HG03432 (cell line): ENCODE measurements around the gene LINC00237.
A peak's percentile ranks its signal among the peaks of the same experiment; 100 is the strongest.

Experiments
- ATAC-seq: cut with Tn5 transposase; IDR thresholded peaks from one replicate; pipeline ENCODE4 v1.9.1; 2021; ENCODE audit warnings: mild to moderate bottlenecking, moderate library complexity; ENCODE audit not compliant: unreplicated experiment

Gene LINC00237

DNA sequence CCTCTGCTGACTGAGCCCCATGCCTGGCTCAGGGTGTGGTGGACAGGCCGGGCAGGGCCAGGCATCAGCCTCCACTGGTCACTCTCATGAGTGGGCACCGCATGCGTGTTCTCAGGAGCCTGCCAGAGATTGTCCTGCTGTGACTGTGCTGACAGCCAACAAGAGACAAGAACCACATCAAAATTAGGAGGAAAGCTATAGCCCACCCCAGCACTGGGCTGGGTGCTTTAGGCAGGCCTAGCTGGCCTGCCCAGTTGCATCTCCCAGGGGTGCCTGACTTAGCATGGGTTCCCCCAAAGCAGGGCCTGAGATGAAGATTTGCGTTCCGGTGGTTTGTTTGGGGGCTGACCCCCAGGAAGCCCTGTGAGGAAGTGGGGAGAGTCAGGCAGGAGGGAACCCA, 53.9 kb downstream of the LINC00237 start:
- ATAC-seq: no peak

GRCh38 chr20:21050710-21051109, 55.4 kb downstream of the LINC00237 start:
- no peak for ATAC-seq

- no peak for ATAC-seq
These were observed 56.8 kb downstream of the LINC00237 start for GRCh38 chr20:21049305-21049828.

DNA sequence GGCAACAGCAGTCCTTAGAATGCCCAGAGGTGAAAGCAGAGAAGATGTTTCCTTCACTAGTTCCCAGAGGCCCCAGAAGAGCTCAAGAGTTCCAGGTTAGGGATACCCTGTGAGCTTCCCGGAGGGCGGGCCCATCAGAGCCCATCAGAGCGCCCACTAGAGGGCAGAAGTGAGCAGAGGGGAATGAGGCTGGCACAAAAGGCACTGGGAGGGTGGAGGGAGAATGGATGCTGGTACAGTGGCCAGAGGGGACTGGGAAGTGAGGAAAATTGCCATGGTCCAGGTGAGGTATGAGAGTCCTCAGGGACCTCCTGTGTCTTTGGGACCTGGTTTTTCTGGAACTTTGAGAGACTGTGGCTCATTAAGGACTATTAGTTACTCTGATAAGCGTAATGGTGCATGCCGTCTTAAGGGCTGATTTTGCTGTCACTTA, 57.3 kb downstream of the LINC00237 start:
- peak; percentile 47 for ATAC-seq

- ATAC-seq: no peak
These were observed 58.2 kb downstream of the LINC00237 start for GRCh38 chr20:21047981-21048380.

DNA sequence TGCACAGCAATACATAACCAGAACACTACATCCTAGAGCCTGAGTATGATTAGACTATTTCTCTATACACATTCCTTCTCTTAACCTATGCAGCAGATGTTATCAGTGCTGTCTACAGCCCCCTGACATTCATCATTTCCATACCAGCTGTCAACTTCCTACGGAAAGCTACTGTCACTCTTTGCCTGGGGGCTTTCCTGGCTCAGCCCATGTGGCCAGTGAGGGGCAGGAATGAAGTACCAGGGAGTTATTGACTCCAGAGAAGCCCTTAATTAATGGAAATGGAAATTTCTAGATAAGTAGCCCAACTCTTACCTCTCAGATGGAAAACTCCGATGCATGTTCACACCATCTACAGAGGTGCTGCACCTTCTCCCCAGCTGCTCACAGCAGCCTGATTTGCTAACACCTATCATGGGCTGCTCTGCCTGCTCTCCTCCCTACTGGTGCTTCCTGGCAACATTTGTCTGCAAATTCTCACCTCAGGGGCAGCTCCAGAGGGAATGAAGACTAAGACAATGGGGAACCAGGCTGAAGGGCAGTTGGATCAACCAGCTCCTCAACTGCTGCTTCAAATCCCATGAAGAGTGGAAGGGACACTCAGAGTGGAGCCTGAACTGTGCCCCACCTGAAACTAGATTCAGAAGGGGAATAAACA, 59.6 kb downstream of the LINC00237 start:
- ATAC-seq: no peak
